NCI-H2107 treated with DMSO at 0.1 percent for 48 hours (cell line): ENCODE measurements around the gene SUPT3H.

Experiments used
- DNase-seq: peaks from one replicate; lab custom pipeline; 2025; ENCODE audit not compliant: unreplicated experiment; lab: John Stamatoyannopoulos, UW

Gene SUPT3H

GRCh38 chr6:45388328-45388727, 10.6 kb upstream of the SUPT3H start:
- no peak for DNase-seq

- no peak for DNase-seq
These were observed 9.5 kb upstream of the SUPT3H start for GRCh38 chr6:45387236-45387635.

- DNase-seq: no peak
These were observed 8.8 kb upstream of the SUPT3H start for GRCh38 chr6:45386501-45386900.

GRCh38 chr6:45382391-45382790, 4.7 kb upstream of the SUPT3H start:
- no peak for DNase-seq

- no peak for DNase-seq
These were observed 696 bp upstream of the SUPT3H start for GRCh38 chr6:45378334-45378926.

- DNase-seq: no peak
These were observed 636 bp downstream of the SUPT3H start for GRCh38 chr6:45377043-45377553.

GRCh38 chr6:45376310-45377042, 1.3 kb downstream of the SUPT3H start:
- no peak for DNase-seq

- no peak for DNase-seq
These were observed 2.3 kb downstream of the SUPT3H start for GRCh38 chr6:45375449-45375848.

- DNase-seq: no peak
These were observed 5.7 kb downstream of the SUPT3H start for GRCh38 chr6:45371924-45372573.

- no peak for DNase-seq
These were observed 7.9 kb downstream of the SUPT3H start for GRCh38 chr6:45369870-45370269.

- DNase-seq: no peak
These were observed 9.7 kb downstream of the SUPT3H start for GRCh38 chr6:45367999-45368398.

- no peak for DNase-seq
These were observed 11.2 kb downstream of the SUPT3H start for GRCh38 chr6:45366534-45366933.

GRCh38 chr6:45365036-45365435, 12.7 kb downstream of the SUPT3H start:
- DNase-seq: no peak

GRCh38 chr6:45364466-45364865, 13.3 kb downstream of the SUPT3H start:
- no peak for DNase-seq

- no peak for DNase-seq
These were observed 24.1 kb downstream of the SUPT3H start for GRCh38 chr6:45353654-45354053.

GRCh38 chr6:45351667-45352066, 26.1 kb downstream of the SUPT3H start:
- no peak for DNase-seq

- DNase-seq: no peak
These were observed 26.7 kb downstream of the SUPT3H start for GRCh38 chr6:45351076-45351475.

GRCh38 chr6:45350186-45350710, 27.5 kb downstream of the SUPT3H start:
- no peak for DNase-seq

GRCh38 chr6:45344900-45345299, 32.8 kb downstream of the SUPT3H start:
- no peak for DNase-seq

GRCh38 chr6:45328523-45328922, 49.2 kb downstream of the SUPT3H start:
- no peak for DNase-seq

- no peak for DNase-seq
These were observed 49.7 kb downstream of the SUPT3H start, which contains the start of gene RUNX2 for GRCh38 chr6:45327956-45328522. RUNX2 (plus strand) TSS chr6:45328330; CDS start chr6:45328727, 397 bp downstream.
